HG03342 (cell line): ENCODE results near the gene NUTM1.
A peak's percentile ranks its signal among the peaks of the same experiment; 100 is the strongest.
"Not testable (repeated sequence)": the region's sequence is repeated elsewhere in the genome, so short reads cannot be mapped to it uniquely, and the experiment has no call there.

Source experiments
- ATAC-seq: cut with Tn5 transposase; IDR thresholded peaks from one replicate; pipeline ENCODE4 v1.9.1; 2021; ENCODE audit warnings: mild to moderate bottlenecking, moderate library complexity; ENCODE audit not compliant: unreplicated experiment

NUTM1 gene

DNA sequence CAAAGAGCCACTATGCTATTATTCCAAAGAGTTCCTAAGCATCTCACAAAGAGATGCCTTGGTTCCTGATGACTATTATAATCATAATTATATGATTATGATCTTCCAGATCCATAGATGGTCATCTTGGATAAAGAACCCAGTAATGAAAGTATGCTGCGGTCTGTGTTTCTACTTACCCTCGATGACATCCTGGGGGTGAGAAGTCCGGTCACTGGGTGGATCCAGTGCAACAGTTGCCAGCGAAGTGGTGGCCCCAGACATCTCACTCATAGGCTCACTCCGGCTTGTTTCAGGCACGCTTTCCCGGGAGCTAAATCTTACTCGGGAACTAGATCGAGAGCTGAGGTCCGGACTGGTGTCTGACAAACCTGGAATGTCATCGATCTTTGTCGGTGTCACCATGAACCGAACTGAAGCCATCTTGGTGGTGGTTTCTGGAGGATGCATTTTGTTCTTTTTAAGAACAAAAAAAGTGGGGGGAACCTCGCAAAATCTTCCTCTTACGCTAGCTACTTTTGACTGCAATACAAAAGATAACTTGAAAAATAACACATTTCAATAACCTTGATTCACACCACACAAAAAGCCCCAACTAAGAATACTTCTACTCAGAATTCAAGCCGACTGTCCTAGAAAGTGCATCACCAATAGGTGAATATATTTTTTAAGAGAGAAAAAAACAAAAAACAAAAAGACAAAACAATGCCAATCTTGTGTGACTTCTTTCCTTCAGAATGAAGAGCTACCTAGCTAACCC lies 6.7 kb upstream of the NUTM1 start:
- ATAC-seq, result no peak

DNA sequence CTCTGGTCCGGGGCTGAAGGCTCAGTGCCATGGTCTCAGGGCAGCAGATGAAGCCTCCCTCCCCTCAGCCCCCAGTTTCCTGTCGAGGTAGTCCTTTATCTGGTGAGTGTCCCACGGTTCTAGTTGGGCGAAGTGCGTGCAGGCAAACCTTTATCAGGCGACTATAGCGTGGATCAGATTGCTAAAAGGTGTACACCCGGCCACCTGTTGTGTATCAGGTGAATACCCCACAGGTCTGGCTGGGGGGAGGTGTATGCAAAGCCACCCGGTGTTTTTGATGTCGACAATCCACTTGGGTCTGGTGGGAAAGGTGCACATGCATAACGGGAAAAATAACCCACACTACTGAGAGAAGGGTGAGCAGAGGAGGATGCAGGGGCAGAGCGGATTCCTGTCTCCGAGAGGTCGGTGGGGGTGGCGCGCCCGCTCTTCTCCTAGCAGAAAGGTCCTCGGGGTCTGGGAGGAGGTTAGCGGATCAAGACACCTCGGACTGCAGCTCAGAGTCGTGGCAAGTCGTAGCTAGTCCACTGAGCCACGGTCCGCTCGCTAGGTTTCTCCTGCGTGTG lies 6.0 kb upstream of the NUTM1 start:
- ATAC-seq, result peak; percentile 6

DNA sequence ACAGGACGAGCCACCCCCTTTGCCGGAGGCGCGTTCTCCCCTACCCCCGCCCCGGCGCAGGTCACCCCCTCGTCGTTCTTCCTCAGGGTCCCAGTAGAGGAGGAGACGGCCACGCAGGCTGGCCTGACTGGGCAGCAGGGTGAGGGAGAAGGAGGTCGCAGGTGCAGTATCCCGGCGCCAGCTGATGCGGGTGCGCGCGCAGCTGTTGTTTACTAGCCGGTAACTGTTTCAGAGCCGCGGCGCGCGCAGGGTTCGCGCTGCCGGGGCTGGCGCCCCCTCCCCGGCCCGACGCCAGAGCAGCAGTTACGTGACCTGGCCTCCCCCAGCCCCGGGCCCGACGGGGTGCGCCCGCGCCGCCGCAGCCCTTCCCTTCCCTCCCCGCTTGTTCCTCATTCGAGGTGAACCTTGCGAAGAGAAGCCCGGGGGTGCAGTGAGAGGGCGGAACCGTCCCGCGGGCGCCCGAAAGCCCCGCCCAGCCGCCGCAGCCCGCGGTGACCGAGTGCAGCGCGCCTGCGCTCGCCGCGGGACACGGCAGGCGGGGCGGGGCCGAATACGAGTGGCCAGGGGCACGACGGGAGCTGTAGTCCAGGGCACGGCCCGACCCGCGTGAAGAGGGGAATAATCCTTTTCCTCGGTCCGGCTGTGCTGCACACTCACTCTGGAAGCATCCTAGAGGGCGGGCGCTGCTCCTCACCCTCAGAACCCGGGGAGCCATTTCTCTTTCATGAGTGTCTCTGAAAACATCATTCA lies 5.4 kb upstream of the NUTM1 start, which contains the start of gene SLC12A6:
TSS of gene SLC12A6 (minus strand) at position 225 of the 750 bp plus-strand sequence. CDS start 1,101 bp downstream, outside the sequence.
- ATAC-seq, result peak; percentile 68

DNA sequence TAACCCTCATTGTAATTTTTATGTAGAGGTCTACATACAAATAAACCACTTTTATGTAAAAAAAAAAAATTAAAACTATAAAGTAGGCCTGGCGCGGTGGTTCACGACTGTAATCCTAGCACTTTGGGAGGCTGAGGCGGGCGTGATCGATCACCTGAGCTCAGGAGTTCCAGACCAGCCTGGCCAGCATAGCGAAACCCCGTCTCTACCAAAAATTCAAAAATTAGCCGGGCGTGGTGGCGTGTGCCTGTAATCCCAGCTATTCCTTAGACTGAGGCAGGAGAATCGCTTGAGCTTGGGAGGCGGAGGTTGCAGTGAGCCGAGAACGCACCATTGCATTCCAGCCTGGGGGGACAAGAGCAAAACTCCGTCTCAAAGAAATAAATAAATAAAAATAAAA lies 4.8 kb upstream of the NUTM1 start:
- no peak for ATAC-seq

DNA sequence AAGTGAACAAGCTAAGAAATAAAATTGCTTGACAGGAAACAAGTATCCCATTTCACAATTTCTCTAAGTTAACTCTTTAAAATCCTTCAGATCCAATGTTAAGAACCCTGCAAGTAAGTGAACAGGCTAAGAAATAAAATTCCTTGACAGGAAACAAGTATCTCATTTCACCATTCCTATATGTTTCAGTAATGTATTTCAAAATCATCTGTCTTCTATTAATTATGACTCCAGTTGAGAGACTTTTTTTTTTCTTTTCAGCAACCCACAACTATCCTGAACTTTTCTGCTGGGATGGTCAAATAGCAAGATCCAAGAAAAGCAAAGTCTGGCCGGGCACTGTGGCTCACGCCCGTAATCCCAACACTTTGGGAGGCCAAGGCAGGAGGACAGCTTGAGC lies 3.2 kb upstream of the NUTM1 start:
- no peak for ATAC-seq

DNA sequence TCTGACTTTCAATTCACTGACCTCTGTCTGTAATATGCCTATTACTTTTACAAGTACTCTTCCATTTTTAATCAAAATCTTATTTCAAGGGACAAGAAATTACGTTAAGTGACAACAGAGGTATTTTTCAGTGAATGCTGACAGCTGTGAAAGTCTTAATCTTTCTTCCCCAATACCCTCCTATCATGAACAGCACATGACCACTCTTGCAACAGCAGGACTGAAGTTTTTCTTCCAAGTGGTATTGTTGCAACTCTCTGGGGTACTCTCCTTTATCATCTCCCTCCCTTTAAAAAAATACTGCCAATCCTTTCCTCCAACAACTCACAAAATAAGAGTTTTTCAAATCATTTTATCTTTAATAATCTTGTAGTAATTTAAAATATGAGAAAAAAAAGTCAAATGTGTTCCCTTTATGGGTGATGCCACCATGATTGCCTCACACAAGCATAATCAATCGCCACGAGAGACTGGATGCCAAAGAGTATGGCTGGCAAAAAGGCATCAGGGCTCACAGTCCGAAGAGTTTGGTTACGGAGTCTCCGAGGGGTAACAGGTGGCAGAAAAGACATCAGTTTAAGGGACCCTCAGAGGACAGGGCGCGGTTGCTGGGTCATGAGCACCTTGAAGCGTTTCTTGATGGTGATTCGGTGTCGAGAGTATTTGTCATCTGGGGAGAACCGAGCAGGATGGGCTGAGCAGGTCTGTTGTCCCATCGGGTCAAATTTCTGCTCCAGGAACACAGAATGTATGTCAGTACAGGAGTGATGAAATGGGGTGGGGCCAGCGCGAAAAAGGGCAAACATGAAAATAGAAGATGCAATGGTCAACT lies 1.5 kb upstream of the NUTM1 start:
- ATAC-seq, result no peak

DNA sequence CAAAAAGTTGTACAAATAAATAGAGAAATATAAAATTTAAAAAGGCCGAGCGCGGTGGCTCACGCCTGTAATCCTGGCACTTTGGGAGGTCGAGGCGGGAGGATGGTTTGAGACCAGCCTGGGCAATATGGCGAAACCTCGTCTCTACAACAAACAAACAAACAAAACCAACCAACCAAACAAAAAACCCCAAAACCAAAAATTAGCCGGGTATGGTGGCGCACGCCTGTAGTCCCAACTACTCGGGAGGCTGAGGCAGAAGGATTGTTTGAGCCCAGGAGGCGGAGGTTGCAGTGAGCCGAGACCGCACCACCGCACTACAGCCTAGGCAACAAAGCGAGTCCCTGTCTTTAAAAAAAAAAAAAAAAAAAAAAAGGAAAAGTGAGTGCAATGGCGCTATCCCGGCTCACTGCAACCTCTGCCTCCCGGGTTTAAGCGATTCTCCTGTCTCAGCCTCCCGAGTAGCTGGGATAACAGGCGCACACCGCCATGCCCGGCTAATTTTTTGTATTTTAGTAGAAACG lies 840 bp upstream of the NUTM1 start:
- ATAC-seq, result not testable (repeated sequence)

DNA sequence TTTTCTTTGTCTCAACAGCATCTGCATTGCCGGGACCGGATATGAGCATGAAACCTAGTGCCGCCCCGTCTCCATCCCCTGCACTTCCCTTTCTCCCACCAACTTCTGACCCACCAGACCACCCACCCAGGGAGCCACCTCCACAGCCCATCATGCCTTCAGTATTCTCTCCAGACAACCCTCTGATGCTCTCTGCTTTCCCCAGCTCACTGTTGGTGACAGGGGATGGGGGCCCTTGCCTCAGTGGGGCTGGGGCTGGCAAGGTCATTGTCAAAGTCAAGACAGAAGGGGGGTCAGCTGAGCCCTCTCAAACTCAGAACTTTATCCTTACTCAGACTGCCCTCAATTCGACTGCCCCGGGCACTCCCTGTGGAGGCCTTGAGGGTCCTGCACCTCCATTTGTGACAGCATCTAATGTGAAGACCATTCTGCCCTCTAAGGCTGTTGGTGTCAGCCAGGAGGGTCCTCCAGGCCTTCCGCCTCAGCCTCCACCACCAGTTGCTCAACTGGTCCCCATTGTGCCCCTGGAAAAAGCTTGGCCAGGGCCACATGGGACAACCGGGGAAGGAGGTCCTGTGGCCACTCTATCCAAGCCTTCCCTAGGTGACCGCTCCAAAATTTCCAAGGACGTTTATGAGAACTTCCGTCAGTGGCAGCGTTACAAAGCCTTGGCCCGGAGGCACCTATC lies 5.0 kb downstream of the NUTM1 start:
- no peak for ATAC-seq

DNA sequence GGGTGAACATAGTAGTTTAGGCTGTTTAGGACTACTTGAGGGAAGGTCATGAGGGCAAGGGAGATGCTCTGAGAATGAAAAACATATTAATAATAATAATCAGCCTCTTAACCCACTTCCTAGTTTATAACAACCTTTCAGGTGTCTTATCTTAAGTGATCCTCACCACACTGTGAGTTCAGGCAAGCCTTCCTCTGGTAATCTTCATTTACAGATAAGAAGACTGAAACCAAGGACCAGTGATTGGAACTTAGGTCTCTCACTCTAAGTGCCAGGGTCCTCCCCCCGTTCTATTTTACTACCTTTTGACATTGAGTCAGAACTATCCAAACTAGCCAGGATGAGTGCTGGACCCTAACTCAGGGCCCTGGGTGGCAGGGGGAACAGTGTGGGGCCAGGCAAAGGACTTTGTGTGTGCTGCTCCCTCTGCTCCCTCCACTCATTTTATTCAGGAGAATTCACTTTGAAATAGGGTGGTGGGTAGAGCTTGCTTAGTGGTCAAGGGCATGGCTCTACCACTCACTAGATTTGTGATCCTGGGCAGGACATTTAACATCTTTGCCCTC lies 5.7 kb downstream of the NUTM1 start:
- ATAC-seq, result no peak

DNA sequence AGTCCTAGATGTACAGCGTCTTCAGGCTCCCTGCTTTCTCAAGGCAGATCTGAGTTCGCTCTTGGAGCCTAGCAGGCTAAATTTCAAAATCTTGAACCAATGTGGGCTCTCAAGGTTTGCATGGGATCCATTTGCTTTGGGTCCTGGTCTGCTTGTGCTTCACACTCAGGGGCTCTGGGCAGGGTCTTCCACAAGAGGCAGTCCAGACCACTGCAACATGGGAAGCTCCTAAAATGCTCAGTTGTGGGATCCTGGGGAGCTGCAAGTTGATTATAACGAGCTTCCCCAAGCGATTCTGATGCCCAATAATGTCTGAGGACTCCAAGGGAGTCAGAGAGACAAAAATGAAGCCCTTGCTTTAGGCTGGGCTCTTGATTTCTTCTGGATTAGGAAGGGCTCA lies 6.7 kb downstream of the NUTM1 start:
- ATAC-seq, result no peak

DNA sequence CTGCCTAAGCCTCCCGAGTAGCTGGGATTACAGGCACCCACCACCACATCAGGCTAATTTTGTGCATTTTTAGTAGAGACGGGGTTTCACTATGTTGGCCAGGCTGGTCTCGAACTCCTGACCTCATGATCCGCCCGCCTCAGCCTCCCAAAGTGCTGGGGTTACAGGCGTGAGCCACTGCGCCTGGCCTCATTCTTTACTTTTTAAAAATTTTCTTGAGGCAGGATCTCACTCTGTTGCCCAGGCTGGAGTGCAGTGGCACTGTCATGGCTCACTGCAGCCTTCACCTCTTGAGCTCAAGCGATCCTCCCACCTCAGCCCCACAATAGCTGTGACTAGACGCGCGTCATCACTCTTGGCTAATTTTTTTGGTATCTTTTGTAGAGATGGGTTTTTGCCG lies 9.9 kb downstream of the NUTM1 start:
- ATAC-seq, result not testable (repeated sequence)

DNA sequence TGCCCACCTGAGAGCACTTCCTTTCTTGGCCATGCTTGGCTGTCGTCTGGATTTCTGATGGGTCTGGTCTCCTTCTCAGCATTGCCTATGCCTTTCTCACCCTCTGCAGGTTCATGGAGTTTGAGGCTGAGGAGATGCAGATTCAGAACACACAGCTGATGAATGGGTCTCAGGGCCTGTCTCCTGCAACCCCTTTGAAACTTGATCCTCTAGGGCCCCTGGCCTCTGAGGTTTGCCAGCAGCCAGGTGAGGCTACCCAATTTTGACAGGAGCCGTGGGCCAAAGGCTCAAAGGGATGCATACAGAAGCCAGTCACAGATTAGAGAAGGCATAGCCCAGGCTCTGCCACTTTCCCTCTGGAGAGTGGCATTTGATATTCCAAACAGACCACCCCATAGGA lies 10.5 kb downstream of the NUTM1 start:
- no peak for ATAC-seq

DNA sequence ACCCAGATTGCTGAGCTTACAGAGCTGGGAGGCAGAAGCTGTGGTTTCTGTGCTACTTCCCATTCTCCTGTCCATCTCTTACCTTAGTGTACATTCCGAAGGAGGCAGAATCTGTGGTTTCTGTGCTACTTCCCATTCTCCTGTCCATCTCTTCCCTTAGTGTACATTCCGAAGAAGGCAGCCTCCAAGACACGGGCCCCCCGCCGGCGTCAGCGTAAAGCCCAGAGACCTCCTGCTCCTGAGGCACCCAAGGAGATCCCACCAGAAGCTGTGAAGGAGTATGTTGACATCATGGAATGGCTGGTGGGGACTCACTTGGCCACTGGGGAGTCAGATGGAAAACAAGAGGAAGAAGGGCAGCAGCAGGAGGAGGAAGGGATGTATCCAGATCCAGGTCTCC lies 11.2 kb downstream of the NUTM1 start:
- ATAC-seq, result no peak

DNA sequence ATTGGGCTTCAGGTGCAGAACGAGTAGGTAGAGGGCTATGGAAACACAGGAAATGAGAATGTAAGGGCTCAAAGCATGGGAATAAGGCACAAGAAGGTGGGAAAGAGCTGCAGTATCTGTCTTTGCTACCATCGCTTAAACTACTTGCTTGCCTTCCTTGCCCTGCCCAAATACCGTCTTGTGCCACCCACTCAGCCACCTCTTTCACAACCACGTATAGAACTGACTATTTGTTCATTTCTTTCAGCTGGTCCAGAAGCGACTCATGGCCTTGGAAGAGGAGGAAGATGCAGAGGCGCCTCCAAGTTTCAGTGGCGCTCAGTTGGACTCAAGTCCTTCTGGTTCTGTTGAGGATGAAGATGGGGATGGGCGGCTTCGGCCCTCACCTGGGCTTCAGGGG lies 12.1 kb downstream of the NUTM1 start:
- ATAC-seq, result no peak

DNA sequence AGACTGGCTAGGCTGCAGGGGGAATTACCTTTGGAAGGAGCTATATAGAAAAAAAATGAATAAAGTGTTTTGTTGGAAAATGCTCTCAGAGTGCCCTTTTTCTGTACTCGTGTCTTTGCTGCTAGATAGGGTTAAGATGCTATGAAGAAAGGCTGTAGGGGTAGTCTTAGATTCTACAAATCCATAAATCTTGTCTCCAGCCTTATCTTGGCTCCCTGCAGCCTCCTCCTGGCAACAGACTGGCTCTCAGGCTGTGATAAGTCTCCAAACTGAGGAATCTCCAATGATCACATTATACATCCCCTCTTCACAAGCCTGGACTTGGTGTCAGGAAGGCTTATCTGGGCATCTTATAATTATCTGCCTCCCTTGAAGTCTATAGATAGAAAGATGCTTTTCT lies 14.5 kb downstream of the NUTM1 start:
- no peak for ATAC-seq

DNA sequence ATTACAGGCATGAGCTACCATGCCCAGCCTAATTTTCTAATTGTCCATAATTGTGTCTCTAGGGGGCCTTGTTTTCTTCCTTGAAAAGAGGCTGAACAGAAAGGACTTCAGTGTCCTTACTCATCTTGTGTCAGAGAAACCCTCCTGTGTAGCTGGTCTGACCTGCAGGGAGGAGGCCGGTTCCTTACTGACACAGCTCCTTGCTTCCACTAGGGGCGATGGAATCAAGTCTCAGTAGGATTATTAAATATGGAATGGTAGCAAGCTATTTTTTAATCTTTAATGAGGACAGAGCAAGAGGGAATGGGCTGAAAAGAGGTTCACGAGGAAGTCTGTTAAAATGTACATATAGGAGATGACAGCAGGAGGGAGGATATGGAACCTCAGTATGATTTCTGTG lies 15.3 kb downstream of the NUTM1 start:
- no peak for ATAC-seq

DNA sequence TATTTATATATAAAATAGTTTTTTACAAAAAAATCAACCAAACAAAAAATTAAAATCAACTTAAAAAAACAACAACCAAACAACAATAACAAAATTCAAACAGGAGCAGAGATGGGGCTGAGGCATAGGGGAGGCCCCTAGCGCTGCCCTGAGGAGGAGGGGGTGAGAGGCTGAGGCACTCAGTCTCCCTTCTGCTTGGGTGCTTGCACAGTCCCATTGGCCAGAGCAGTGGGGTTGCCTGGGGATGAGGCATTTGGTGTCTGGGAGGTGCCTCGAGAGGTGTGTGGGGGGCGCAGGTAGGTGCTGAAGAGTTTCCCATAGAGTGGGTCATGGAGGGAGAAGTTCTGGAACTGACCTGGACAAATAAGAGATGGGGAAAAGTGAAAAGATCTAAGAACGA lies 15.8 kb downstream of the NUTM1 start:
- no peak for ATAC-seq

DNA sequence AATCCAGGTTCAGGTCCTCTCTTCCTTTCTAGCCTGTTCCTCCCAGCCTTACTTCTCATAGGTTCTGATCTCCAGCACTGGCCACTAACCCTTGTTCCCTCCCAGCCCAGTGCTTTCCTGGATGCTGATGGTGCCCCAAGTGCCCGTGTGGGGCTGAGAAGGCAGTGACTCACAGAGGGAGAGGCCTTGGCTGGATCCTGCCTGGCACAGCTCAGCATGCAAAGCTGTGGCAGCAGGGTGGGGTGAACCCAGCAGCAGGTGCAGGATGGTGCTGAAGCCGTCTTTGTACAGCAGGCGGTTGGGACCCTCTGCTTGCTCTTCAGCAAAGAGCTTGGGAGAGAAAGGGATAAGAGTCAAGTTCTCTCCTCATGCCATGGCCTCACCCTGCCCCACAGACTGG lies 16.3 kb downstream of the NUTM1 start:
- ATAC-seq, result no peak

DNA sequence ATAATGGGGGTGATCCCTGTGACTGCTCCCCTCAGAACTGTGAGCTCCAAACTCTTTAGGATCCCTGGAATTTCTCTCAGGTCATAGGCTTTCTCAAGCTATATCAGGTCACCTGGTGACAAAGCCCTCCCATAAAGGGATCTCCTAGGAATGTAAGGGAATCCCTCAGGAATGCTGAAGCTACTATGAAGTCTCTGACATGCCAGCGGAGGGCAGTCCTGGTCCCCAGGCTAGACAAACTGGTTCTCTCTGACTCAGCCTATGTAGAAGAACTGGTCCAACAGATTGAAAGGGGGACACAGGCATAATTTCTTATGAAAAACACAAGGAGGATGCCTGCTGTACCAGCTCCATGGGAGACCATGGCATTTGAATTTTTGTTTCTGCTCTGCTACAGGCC lies 17.2 kb downstream of the NUTM1 start:
- no peak for ATAC-seq

DNA sequence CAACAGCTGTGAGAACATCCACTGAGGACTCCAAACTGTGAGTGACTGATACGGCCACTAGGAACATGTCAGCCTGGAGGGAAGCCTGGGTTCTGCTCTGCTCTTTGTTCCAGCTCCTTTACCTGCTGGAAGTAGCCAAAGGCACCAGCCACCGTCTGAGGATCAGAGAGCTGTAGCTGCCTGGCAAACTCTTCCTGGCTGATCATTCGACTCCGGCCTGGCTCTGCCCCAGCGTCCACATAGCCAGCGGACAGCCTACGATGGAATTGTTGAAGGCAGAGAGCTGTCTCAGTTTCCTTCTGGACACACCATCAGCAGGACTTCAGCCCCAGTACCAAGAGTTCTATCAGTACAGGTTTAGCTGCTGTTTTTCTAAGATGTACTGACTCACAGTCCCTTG lies 18.2 kb downstream of the NUTM1 start:
- ATAC-seq, result no peak
